Kidney (tissue), 14 donors: ENCODE data around the gene GOLGA6L7. TPM values are rescaled to one million over a fixed set of nuclear protein-coding genes. Genes with fewer than 3 reads are reported as not detected.

ENCODE experiments used
- DNase-seq, 5 donors: peaks; one replicate each; pipeline ENCODE4 v3.0.0-alpha.2; 2013 to 2020
- FAIRE-seq: peaks from 2 replicates; lab custom pipeline; 2012; peaks lifted over from hg19 to GRCh38; lab: Jason Lieb, UNC
- H3K27ac ChIP-seq, 2 donors: one replicate each; pipeline ENCODE4 v1.7.0; 2013; ENCODE audit warnings: low read depth in 2 of 2, low read length in 2 of 2, inconsistent platforms in 1 of 2
- H3K27me3 ChIP-seq: one replicate; pipeline ENCODE4 v1.7.1; 2013; ENCODE audit warnings: low read length, inconsistent platforms; ENCODE audit not compliant: control insufficient read depth, insufficient read depth
- H3K36me3 ChIP-seq, 3 donors: one replicate each; pipeline versions ENCODE4 v1.7.0 to v1.7.1; 2013; ENCODE audit warnings: low read length in 3 of 3, control low read depth in 1 of 3, inconsistent platforms in 1 of 3; ENCODE audit not compliant: insufficient read depth in 3 of 3, control insufficient read depth in 2 of 3
- H3K4me1 ChIP-seq, 3 donors: one replicate each; pipeline versions ENCODE4 v1.7.0 to v1.7.1; 2013; ENCODE audit warnings: low read length in 3 of 3, inconsistent platforms in 1 of 3, low read depth in 1 of 3; ENCODE audit not compliant: control insufficient read depth in 2 of 3, insufficient read depth in 2 of 3
- H3K4me3 ChIP-seq, 3 donors: one replicate each; pipeline versions ENCODE4 v1.7.0 to v1.8.1; 2013; ENCODE audit warnings: low read length in 3 of 3, control low read depth in 1 of 3, inconsistent platforms in 1 of 3
- H3K9ac ChIP-seq, 3 donors: one replicate each; pipeline versions ENCODE4 v1.7.0 to v1.7.1; 2013; ENCODE audit warnings: low read length in 3 of 3, control low read depth in 1 of 3, inconsistent platforms in 1 of 3
- H3K9me3 ChIP-seq, 3 donors: one replicate each; pipeline versions ENCODE4 v1.7.0 to v1.7.1; 2013; ENCODE audit warnings: low read length in 3 of 3, control low read depth in 1 of 3, inconsistent platforms in 1 of 3; ENCODE audit not compliant: control insufficient read depth in 2 of 3, insufficient read depth in 1 of 3
- intact Hi-C: fragments of 100-400 bp; cut with DNase I; formaldehyde crosslinking; loops from one replicate; pipeline ENCODE4 v1.11.1; 2022
- polyA plus RNA-seq: library from polyadenylated mRNA; stranded (reverse); fragments of 350-450 nt; fragmentation: Illumina TruSeq; extraction: RNeasy Lipid Tissue Mini Kit (QIAGEN cat#74804); gene quantifications from one replicate; pipeline ENCODE4 v1.2.3, GENCODE V29; 2014; ENCODE audit warnings: low read depth, low replicate concordance; ENCODE audit not compliant: insufficient read depth
- total RNA-seq: library from RNA; stranded (reverse); fragmentation: NEBNext Ultra II Directional; extraction: Animal tissue kit (Norgen Biotek cat#: 25700); gene quantifications from one replicate; pipeline ENCODE4 v1.2.1, GENCODE V29; 2021
- TF ChIP-seq, protein P1 (sequence below): IDR thresholded peaks from 3 replicates; pipeline ENCODE4 v1.5.1; 2012; ENCODE audit warnings: mild to moderate bottlenecking, moderate library complexity, borderline replicate concordance; ENCODE audit not compliant: insufficient read depth; ENCODE audit errors: extremely low read depth
- donor health status: control.
- donor health status: control.
- donor health status: control.
- donor health status: control.
- donor health status: control.
- donor health status: DM: yes; HTN: yes; CAD: no.
- donor health status: Normal renal cell carcinoma (clear cell type).

GOLGA6L7 gene
- total and polyA plus RNA-seq, 2 donors from 2014 or later = not detected

DNA sequence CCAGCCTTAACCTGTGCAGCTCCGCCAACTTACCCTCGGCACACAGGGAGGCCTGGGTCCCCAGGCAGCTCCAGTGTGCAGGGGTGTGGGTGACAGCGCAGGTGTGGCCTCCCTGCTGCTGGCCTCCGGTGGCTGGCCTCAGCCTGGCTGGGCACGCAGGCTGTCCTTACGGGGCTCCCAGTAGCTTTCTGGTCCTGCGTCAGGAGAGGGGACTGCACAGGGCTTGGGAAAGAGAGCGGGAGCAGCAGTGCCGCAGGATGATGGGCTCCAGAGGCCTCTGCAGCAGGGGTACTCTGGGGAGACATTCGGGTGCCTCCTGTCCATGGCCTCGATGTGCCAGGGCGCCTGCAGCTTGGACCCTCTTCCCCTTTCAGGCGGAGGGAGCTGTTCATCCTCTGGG is 46.7 kb upstream of the GOLGA6L7 start:
- TF ChIP-seq, protein P1, sequence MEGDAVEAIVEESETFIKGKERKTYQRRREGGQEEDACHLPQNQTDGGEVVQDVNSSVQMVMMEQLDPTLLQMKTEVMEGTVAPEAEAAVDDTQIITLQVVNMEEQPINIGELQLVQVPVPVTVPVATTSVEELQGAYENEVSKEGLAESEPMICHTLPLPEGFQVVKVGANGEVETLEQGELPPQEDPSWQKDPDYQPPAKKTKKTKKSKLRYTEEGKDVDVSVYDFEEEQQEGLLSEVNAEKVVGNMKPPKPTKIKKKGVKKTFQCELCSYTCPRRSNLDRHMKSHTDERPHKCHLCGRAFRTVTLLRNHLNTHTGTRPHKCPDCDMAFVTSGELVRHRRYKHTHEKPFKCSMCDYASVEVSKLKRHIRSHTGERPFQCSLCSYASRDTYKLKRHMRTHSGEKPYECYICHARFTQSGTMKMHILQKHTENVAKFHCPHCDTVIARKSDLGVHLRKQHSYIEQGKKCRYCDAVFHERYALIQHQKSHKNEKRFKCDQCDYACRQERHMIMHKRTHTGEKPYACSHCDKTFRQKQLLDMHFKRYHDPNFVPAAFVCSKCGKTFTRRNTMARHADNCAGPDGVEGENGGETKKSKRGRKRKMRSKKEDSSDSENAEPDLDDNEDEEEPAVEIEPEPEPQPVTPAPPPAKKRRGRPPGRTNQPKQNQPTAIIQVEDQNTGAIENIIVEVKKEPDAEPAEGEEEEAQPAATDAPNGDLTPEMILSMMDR = no peak
- H3K4me1 ChIP-seq = no peaks in the 10 kb centered on the region
- no peak for FAIRE-seq
- no peaks in the 10 kb centered on the region for H3K27me3 ChIP-seq
- no peak for DNase-seq
- intact Hi-C loops = no loop called here
- H3K9ac ChIP-seq = no peak overlapping the region
- no peak overlapping the region for H3K27ac ChIP-seq
- no peaks in the 10 kb centered on the region for H3K36me3 ChIP-seq
- H3K4me3 ChIP-seq = no peak overlapping the region
- H3K9me3 ChIP-seq = no peaks in the 10 kb centered on the region

DNA sequence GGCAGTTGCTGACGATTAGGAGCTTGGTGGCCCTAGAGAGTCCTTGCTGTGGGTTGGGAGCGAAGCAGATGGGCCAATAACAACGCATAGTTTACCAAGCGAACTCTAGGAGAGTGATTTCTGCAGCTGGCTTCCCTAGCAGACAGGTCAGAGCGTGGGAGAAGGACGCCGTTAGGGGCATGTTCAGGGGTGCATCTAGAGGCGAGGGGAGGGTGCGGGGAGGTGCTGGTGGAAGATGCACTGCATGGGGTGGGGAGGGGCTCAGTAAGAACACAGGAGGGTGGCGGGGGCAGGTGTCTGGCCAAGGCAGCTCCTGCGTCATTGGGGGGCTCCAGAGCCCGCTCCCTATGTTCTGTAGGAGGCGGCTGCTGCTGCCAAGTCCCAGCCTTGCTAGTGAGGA is 46.2 kb upstream of the GOLGA6L7 start:
- no peak for DNase-seq
- FAIRE-seq = no peak
- Histone ChIP-seq H3K36me3 (no peaks in the 10 kb centered on the region), H3K27me3 (no peaks in the 10 kb centered on the region), H3K4me3 (no peak overlapping the region), H3K4me1 (no peaks in the 10 kb centered on the region), H3K9ac (no peak overlapping the region), H3K27ac (no peak overlapping the region), H3K9me3 (no peaks in the 10 kb centered on the region)
- TF ChIP-seq, protein P1 = no peak
- intact Hi-C loops = no loop called here

DNA sequence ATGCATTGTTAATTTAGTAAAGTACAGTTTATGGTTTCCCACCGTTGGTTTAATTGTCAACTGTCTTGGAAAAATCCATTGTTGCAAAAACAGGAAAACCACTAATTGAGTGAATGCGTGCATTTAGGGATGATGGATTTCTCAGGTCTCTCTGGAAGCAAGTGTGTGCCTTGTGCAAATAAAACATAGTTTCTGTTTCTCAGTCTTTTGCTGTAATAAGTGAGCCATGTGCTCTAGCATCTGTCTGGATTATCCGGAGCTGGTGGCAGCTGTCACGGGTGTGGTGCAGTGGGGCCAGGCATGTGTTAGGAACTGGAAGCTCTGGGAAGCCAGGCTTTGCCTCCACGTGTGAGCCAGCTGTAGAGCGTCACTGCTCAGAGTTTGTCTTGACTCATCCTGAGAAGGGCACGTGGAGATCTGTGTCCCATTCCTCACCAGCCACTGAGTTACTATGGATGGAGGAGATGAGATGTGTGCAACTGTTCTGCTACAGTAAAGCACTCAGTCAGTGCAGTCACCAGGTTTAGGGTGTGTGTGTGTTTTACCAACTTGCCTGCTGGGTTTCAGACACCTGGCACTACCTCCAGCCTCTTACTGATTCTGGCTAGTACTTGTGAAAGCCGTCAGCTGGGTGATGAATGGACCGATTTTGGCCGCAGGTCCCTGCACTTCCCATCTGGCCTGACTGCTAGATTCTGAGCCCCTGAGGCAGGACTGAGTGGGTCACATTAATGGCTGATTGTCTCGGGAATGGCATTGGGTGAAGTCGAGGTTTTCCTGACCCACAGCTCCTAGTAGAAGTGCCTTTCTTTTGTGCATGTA is 44.6 kb upstream of the GOLGA6L7 start:
- TF ChIP-seq, protein P1 = no peak
- DNase-seq (no peak), FAIRE-seq (no peak)
- Histone ChIP-seq H3K27me3 (no peaks in the 10 kb centered on the region), H3K4me3 (no peak overlapping the region), H3K4me1 (no peaks in the 10 kb centered on the region), H3K36me3 (no peaks in the 10 kb centered on the region), H3K9ac (no peak overlapping the region), H3K27ac (no peak overlapping the region), H3K9me3 (no peaks in the 10 kb centered on the region)
- intact Hi-C loops = no loop called here
